ENCODE data around the gene FILIP1. TPM values are rescaled to one million over a fixed set of nuclear protein-coding genes. Genes with fewer than 3 reads are reported as not detected.

The FILIP1 gene
- polyA plus RNA-seq, 1 of the 3 experiments (the other 2 are of a cell fraction) = 0.03 TPM

- DNase-seq = no peak
- Histone ChIP-seq H4K20me1 (ENCODE audit: insufficient read depth) (no peaks in the 10 kb centered on the region), H3K9ac (no peak overlapping the region), H3K9me3 (no peaks in the 10 kb centered on the region), H3K27me3 (ENCODE audit: insufficient read depth) (no peaks in the 10 kb centered on the region), H3K36me3 (replicated peaks in 1 of 2; ENCODE audit: control insufficient read depth in 1 of 2, insufficient read depth in 2 of 2, low read length in 1 of 2) (no peaks in the 10 kb centered on the region), H3K9me2 (no peaks in the 10 kb centered on the region), H3K79me2 (ENCODE audit: insufficient read depth) (no peaks in the 10 kb centered on the region), H3K4me2 (no peak overlapping the region), H2AFZ (ENCODE audit: low read depth) (no peak overlapping the region; the same call in 1 of the 2 replicates), H3K4me1 (ENCODE audit: control insufficient read depth in 1 of 2, insufficient read depth in 2 of 2, low read depth in 1 of 2, low read length in 1 of 2) (peaks cover 4 to 11% of the 10 kb centered on the region in 2 experiments; a peak in 3 of 4 replicates), H3K4me3 (ENCODE audit: low read depth in 2 of 2, low read length in 1 of 2) (no peak overlapping the region), H3K27ac (ENCODE audit: low read depth in 2 of 2, low read length in 1 of 2) (no peak overlapping the region), H3F3A (replicated peaks; ENCODE audit: insufficient read depth) (no peaks in the 10 kb centered on the region)
- ChIA-PET POLR2A (no interaction called here), CTCF (interaction anchor here (0.6 to 0.9 kb wide), 2 partner anchors 18 to 66 kb away, joined by 3 read pairs; no protein-coding TSS in a partner anchor)
- WGBS (ENCODE audit: low lambda C conversion rate) = 64% methylated on average over 3 of the region's 3 CpGs
- no peak for TF ChIP-seq FOXM1 (IDR thresholded peaks at IDR 0.05; ENCODE audit: low read depth)
- no peak for TF ChIP-seq MAX (IDR thresholded peaks at IDR 0.05; ENCODE audit: low read depth)
- no peak for TF ChIP-seq NFIC (IDR thresholded peaks at IDR 0.05; ENCODE audit: borderline replicate concordance)
- no peak for TF ChIP-seq GABPA (IDR thresholded peaks at IDR 0.05; ENCODE audit: low read depth)
- TF ChIP-seq CHD2 (IDR thresholded peaks at IDR 0.05; ENCODE audit: low read length, partially characterized antibody) = no peak
- no peak for TF ChIP-seq GATA2 (CRISPR knock-in tag; IDR thresholded peaks at IDR 0.05)
Measured at GRCh38 chr6:75350156-75350555, 143.4 kb downstream of the FILIP1 start.

- Histone ChIP-seq H3K9me3 (no peaks in the 10 kb centered on the region), H3K36me3 (replicated peaks in 1 of 2; ENCODE audit: control insufficient read depth in 1 of 2, insufficient read depth in 2 of 2, low read length in 1 of 2) (no peaks in the 10 kb centered on the region), H2AFZ (ENCODE audit: low read depth) (peak overlapping the region; percentile 84; the same call in 1 of the 2 replicates), H3K27me3 (ENCODE audit: insufficient read depth) (no peaks in the 10 kb centered on the region), H3F3A (replicated peaks; ENCODE audit: insufficient read depth) (no peaks in the 10 kb centered on the region), H3K79me2 (ENCODE audit: insufficient read depth) (no peaks in the 10 kb centered on the region), H3K4me2 (peak overlapping the region; percentile 72), H3K27ac (ENCODE audit: low read depth in 2 of 2, low read length in 1 of 2) (no peak overlapping the region), H3K9me2 (no peaks in the 10 kb centered on the region), H3K4me3 (ENCODE audit: low read depth in 2 of 2, low read length in 1 of 2) (peak overlapping the region; percentile 45), H3K9ac (0 out of 2 replicates have a peak overlapping the region, but pooled peaks have one; percentile 2), H3K4me1 (ENCODE audit: control insufficient read depth in 1 of 2, insufficient read depth in 2 of 2, low read depth in 1 of 2, low read length in 1 of 2) (peaks cover 4 to 11% of the 10 kb centered on the region in 2 experiments; a peak in 3 of 4 replicates), H4K20me1 (ENCODE audit: insufficient read depth) (no peaks in the 10 kb centered on the region)
- WGBS (ENCODE audit: low lambda C conversion rate) = 7% methylated on average over 21 of the region's 24 CpGs
- peak; percentile 60 for DNase-seq
- ChIA-PET CTCF (interaction anchor here (0.6 to 1.4 kb wide), 4 partner anchors 17 to 178 kb away, joined by 3 to 7 read pairs (median 3); no protein-coding TSS in a partner anchor), POLR2A (no interaction called here)
- TF ChIP-seq RXRA (IDR thresholded peaks at IDR 0.05; ENCODE audit: borderline replicate concordance, low read depth) = no peak
- no peak for TF ChIP-seq USF2 (IDR thresholded peaks at IDR 0.05; ENCODE audit: borderline replicate concordance, low read depth, low read length)
- TF ChIP-seq REST (IDR thresholded peaks at IDR 0.05; ENCODE audit: low read depth, low read length) = no peak
- TF ChIP-seq TAF1 (IDR thresholded peaks at IDR 0.05; ENCODE audit: borderline replicate concordance, low read depth, low read length) = no peak
- 0 out of 2 replicates have a peak, but pooled peaks have one; percentile 5 for TF ChIP-seq RAD21 (IDR thresholded peaks at IDR 0.05; ENCODE audit: low read length)
- no peak for TF ChIP-seq SMC3 (IDR thresholded peaks at IDR 0.05; ENCODE audit: low read depth, low read length)
Measured at GRCh38 chr6:75349262-75349984, 144.2 kb downstream of the FILIP1 start.
